Osteoblast (primary cell): Measurements from ENCODE around the gene RPL31. TPM values are rescaled to one million over a fixed set of nuclear protein-coding genes. Genes with fewer than 3 reads are reported as not detected.

Experiments used
- DNase-seq: peaks from one replicate; pipeline ENCODE4 v3.0.0; 2011; ENCODE audit warnings: low spot score, mixed read lengths; ENCODE audit not compliant: insufficient read length; ENCODE audit errors: missing footprints
- H2AFZ ChIP-seq: 2 replicates; pipeline ENCODE4 v1.6.0; 2011; ENCODE audit warnings: mild to moderate bottlenecking, low read length
- H3K27ac ChIP-seq: 2 replicates; pipeline ENCODE4 v1.5.1; 2011; ENCODE audit warnings: mild to moderate bottlenecking, low read depth, low read length, moderate library complexity
- H3K27me3 ChIP-seq: 2 replicates; pipeline ENCODE4 v1.6.0; 2012; ENCODE audit warnings: mild to moderate bottlenecking, control low read depth, inconsistent platforms, low read length, moderate library complexity; ENCODE audit not compliant: insufficient read depth
- H3K36me3 ChIP-seq: 2 replicates; pipeline ENCODE4 v1.5.1; 2011; ENCODE audit warnings: mild to moderate bottlenecking, low read length, control low read depth, moderate library complexity; ENCODE audit not compliant: insufficient read depth
- H3K4me1 ChIP-seq: 2 replicates; pipeline ENCODE4 v1.5.1; 2011; ENCODE audit warnings: mild to moderate bottlenecking, low read length, control low read depth, moderate library complexity; ENCODE audit not compliant: insufficient read depth
- H3K4me2 ChIP-seq: 2 replicates; pipeline ENCODE4 v1.6.0; 2011; ENCODE audit warnings: mild to moderate bottlenecking, low read length; ENCODE audit not compliant: insufficient read depth
- H3K4me3 ChIP-seq: fragments of 200-600 bp; sonication (generic); 3 replicates; pipeline ENCODE4 v1.5.1; 2012; ENCODE audit warnings: mild to moderate bottlenecking, low read length, inconsistent platforms; ENCODE audit not compliant: insufficient read depth
- H3K79me2 ChIP-seq: 2 replicates; pipeline ENCODE4 v1.6.0; 2012; ENCODE audit warnings: mild to moderate bottlenecking, low read length, control low read depth, inconsistent platforms; ENCODE audit not compliant: insufficient read depth
- H3K9me3 ChIP-seq: 2 replicates; pipeline ENCODE4 v1.5.1; 2011; ENCODE audit warnings: low read depth, low read length, control low read depth
- H4K20me1 ChIP-seq: 2 replicates; pipeline ENCODE4 v1.6.0; 2012; ENCODE audit warnings: mild to moderate bottlenecking, low read length, control low read depth; ENCODE audit not compliant: insufficient read depth
- total RNA-seq: library from RNA; depleted of rRNA; stranded (reverse); fragments of >200 nt; gene quantifications from 2 replicates; pipeline ENCODE4 v1.2.3, GENCODE V29; 2012
- TF ChIP-seq, protein P1 (sequence below): IDR thresholded peaks from 2 replicates; pipeline ENCODE4 v1.5.1; 2011; ENCODE audit warnings: mild to moderate bottlenecking, low read depth, low read length, moderate library complexity; ENCODE audit errors: extremely low read depth

The RPL31 gene
- total RNA-seq, 1 donor = 760 TPM

DNA sequence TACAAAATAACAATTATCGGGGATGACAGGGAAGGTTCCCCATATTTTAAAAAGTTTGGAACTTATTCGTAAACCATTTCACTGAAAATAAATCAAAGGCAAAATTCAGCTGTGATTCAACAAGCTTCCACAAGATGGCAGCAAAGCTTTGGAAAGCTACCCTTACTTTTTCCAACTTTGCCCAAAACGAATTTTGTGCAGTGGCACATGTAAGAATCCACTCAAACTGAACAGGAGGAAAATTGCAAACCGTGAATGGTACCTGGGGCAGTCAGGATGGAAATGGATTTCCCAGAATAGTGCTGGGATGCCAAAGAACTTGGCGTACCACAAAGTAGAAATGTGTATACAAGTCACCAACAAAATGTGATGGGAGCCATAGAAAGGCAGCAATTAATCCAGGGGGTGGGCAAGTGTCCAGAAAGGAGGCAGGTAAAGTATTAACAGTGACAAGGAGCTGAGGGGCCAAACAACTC lies 10.7 kb downstream of the RPL31 start:
- TF ChIP-seq, protein P1, sequence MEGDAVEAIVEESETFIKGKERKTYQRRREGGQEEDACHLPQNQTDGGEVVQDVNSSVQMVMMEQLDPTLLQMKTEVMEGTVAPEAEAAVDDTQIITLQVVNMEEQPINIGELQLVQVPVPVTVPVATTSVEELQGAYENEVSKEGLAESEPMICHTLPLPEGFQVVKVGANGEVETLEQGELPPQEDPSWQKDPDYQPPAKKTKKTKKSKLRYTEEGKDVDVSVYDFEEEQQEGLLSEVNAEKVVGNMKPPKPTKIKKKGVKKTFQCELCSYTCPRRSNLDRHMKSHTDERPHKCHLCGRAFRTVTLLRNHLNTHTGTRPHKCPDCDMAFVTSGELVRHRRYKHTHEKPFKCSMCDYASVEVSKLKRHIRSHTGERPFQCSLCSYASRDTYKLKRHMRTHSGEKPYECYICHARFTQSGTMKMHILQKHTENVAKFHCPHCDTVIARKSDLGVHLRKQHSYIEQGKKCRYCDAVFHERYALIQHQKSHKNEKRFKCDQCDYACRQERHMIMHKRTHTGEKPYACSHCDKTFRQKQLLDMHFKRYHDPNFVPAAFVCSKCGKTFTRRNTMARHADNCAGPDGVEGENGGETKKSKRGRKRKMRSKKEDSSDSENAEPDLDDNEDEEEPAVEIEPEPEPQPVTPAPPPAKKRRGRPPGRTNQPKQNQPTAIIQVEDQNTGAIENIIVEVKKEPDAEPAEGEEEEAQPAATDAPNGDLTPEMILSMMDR = peak; percentile 81
- H3K36me3 ChIP-seq = peaks cover 45% of the 10 kb centered on the region
- H3K27me3 ChIP-seq = no peaks in the 10 kb centered on the region
- no peak overlapping the region for H3K4me3 ChIP-seq
- H2AFZ ChIP-seq = no peak overlapping the region
- H3K4me1 ChIP-seq = no peaks in the 10 kb centered on the region
- H3K4me2 ChIP-seq = no peak overlapping the region
- no peaks in the 10 kb centered on the region for H3K9me3 ChIP-seq
- peak; percentile 59 for DNase-seq
- no peak overlapping the region for H3K27ac ChIP-seq
- H3K79me2 ChIP-seq = peaks cover 6% of the 10 kb centered on the region
- peaks cover 12% of the 10 kb centered on the region for H4K20me1 ChIP-seq

DNA sequence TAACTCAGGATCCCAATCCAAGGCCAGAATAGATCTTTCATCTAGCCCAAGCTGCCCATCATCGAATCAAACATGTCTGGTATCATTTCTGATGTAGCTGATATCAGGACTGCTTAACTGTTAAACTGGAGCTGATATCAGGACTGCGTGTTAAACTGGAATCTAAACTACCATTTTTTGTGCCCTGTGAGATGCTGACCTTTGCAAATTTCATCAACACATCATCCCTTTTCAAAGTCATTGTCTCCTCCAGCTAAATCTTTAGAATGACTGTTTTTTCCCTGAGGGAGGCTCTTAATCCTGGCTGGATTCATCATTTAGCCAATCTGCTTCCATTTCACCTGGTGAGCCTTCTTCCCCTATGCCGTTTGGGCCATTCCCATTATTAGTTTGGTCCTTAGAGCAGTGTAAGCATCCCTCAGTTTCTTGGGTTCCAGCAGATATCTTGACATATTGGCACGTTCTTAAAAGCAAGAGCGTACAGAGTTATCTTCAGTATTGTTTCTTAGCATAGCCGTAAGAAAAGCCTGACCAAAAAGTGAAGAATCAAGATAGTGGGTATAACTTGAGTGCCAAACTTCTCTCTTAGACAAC lies 12.3 kb downstream of the RPL31 start:
- Histone ChIP-seq H3K4me2 (no peak overlapping the region), H3K9me3 (no peaks in the 10 kb centered on the region), H3K4me3 (no peak overlapping the region), H3K27ac (no peak overlapping the region), H3K4me1 (no peaks in the 10 kb centered on the region), H4K20me1 (peaks cover 12% of the 10 kb centered on the region), H2AFZ (no peak overlapping the region), H3K27me3 (no peaks in the 10 kb centered on the region), H3K36me3 (peaks cover 43% of the 10 kb centered on the region), H3K79me2 (peaks cover 6% of the 10 kb centered on the region)
- TF ChIP-seq, protein P1 = no peak
- no peak for DNase-seq

- TF ChIP-seq, protein P1 = no peak
- DNase-seq = no peak
- no peak overlapping the region for H3K4me2 ChIP-seq
- H3K79me2 ChIP-seq = peaks cover 6% of the 10 kb centered on the region
- H3K36me3 ChIP-seq = peaks cover 29% of the 10 kb centered on the region
- H3K4me3 ChIP-seq = no peak overlapping the region
- no peaks in the 10 kb centered on the region for H3K9me3 ChIP-seq
- H3K27ac ChIP-seq = no peak overlapping the region
- H4K20me1 ChIP-seq = peaks cover 12% of the 10 kb centered on the region
- no peak overlapping the region for H2AFZ ChIP-seq
- no peaks in the 10 kb centered on the region for H3K27me3 ChIP-seq
- no peaks in the 10 kb centered on the region for H3K4me1 ChIP-seq
These were observed 15.3 kb downstream of the RPL31 start for GRCh38 chr2:101017371-101017770.

GRCh38 chr2:101018934-101019333 lies 16.8 kb downstream of the RPL31 start:
- TF ChIP-seq, protein P1 = no peak
- no peaks in the 10 kb centered on the region for H3K4me1 ChIP-seq
- no peak overlapping the region for H2AFZ ChIP-seq
- no peaks in the 10 kb centered on the region for H3K27me3 ChIP-seq
- H3K27ac ChIP-seq = no peak overlapping the region
- no peak for DNase-seq
- H3K9me3 ChIP-seq = no peaks in the 10 kb centered on the region
- no peak overlapping the region for H3K4me3 ChIP-seq
- peaks cover 23% of the 10 kb centered on the region for H3K36me3 ChIP-seq
- H3K79me2 ChIP-seq = peaks cover 3% of the 10 kb centered on the region
- H4K20me1 ChIP-seq = no peaks in the 10 kb centered on the region
- H3K4me2 ChIP-seq = no peak overlapping the region
